GM19023 (cell line): ENCODE data around the gene PHLDA2.
"Not testable (repeated sequence)": the region's sequence is repeated elsewhere in the genome, so short reads cannot be mapped to it uniquely, and the experiment has no call there.

ENCODE experiments used
- ATAC-seq: cut with Tn5 transposase; IDR thresholded peaks from one replicate; pipeline ENCODE4 v1.9.1; 2021; ENCODE audit warnings: mild to moderate bottlenecking, moderate library complexity; ENCODE audit not compliant: unreplicated experiment

The PHLDA2 gene

GRCh38 chr11:2945031-2945756 lies 16.0 kb upstream of the PHLDA2 start:
- no peak for ATAC-seq

DNA sequence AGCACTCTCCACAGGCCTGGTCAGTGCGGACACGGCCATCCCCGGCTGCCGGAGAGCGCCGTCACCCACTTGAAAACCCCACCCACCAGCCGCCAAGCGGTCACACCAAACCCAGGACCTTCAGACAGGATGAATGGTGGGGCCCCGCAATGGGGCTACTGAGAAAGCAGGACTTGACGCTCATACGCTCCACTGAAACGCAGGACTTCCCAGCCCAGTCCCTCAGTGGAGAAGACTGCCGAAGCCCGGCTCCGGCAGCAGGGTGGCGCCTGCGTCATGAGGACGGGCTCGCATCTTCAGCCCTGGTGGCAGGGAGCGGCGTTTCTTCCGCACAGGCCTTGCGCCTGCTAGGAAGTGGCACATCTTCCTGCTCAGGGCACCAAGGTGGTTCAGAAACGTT lies 15.3 kb upstream of the PHLDA2 start:
- ATAC-seq, result no peak

- ATAC-seq, result no peak
These were observed 14.5 kb upstream of the PHLDA2 start for GRCh38 chr11:2943711-2944118.

DNA sequence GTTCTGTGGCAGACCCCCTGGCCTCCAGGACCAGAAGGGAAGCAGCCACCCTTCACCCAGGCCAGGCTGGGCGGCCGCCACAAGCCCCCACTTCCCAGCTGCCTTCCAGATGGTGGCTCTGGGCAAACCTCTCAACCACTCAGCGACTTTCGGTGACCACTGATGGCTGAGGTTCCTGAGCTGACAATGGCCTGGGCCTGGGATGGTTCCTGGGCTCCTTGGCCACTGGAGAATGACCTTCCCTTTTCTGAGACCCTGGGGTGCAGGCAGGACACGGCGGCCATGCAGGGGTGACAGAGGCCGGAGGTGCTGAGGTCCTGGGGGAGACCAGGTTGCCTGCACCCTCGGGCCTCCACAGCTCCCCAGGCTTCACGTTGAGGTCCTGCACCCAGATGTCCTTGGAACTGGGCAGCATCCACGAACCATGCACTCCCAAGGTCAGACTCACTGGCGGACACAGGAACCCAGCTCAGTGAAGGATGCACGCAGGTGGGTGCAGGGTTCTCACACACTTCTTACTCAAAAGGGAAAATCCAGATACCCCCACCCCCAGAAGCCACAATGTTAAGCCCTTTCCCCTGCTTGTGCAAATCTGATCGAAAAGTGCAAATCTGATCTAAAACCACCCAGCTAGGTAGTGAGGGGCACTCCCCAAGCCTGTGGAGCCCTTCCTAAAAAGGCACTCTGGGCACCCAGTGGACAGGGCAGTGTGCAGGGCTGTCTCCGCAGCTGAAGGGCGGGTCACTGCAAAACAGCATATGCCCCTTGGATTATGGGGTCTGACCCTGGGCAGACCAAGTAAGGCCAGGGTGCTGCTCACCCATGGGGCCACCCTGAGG lies 13.9 kb upstream of the PHLDA2 start:
- ATAC-seq, result no peak

- no peak for ATAC-seq
These were observed 13.2 kb upstream of the PHLDA2 start for GRCh38 chr11:2942447-2942846.

GRCh38 chr11:2940921-2941821 lies 12.0 kb upstream of the PHLDA2 start:
- no peak for ATAC-seq

GRCh38 chr11:2940147-2940920 lies 11.1 kb upstream of the PHLDA2 start:
- ATAC-seq, result no peak

DNA sequence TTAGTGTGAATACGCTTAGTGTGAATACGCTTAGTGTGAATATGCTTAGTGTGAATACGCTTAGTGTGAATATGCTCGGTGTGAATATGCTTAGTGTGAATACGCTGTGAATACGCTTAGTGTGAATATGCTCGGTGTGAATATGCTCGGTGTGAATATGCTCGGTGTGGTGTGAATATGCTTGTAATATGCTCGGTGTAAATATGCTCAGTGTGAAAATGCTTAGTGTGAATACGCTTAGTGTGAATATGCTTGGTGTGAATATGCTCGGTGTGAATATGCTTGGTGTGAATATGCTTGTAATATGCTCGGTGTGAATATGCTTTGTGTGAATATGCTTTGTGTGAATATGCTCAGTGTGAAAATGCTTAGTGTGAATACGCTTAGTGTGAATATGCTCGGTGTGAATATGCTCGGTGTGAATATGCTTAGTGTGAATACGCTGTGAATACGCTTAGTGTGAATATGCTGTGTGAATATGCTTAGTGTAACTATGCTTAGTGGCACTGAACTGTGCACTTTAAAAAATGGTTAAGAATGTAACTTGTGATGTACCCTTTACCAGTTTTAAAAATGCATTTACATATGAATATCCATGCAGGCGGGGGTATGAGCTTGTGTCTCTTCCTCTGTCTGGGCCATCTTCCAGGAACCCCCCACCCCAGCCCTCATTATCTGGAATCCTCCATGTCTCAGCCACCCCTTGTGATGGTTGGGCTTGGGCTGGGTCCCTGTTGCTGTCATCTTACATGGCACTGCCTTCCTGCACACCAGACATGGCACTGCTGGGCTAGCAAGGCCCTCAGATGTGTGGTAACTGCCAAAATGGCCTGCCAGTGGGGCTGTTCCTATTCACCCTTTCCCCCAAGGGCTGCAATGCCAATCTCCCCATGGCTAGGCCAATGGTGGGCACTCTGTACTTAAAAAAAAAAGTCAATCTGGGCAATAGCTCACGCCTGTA lies 9.5 kb upstream of the PHLDA2 start:
- ATAC-seq, result not testable (repeated sequence)

DNA sequence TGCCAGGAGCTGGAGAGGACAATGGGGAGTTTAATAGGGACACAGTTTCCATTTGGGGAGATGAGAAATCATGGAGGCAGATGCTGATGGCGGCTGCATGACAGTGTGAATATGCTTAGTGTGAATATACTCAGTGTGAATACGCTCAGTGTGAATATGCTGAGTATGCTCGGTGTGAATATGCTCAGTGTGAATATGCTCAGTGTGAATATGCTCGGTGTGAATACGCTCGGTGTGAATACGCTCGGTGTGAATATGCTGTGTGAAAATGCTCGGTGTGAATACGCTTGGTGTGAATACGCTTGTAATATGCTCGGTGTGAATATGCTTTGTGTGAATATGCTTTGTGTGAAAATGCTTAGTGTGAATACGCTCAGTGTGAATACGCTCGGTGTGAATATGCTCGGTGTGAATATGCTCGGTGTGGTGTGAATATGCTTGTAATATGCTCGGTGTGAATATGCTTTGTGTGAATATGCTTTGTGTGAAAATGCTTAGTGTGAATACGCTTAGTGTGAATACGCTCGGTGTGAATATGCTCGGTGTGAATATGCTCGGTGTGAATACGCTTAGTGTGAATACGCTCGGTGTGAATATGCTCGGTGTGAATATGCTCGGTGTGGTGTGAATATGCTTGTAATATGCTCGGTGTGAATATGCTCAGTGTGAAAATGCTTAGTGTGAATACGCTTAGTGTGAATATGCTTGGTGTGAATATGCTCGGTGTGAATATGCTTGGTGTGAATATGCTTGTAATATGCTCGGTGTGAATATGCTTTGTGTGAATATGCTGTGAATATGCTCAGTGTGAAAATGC lies 8.6 kb upstream of the PHLDA2 start:
- ATAC-seq, result not testable (repeated sequence)

GRCh38 chr11:2934611-2935239 lies 5.5 kb upstream of the PHLDA2 start:
- no peak for ATAC-seq

DNA sequence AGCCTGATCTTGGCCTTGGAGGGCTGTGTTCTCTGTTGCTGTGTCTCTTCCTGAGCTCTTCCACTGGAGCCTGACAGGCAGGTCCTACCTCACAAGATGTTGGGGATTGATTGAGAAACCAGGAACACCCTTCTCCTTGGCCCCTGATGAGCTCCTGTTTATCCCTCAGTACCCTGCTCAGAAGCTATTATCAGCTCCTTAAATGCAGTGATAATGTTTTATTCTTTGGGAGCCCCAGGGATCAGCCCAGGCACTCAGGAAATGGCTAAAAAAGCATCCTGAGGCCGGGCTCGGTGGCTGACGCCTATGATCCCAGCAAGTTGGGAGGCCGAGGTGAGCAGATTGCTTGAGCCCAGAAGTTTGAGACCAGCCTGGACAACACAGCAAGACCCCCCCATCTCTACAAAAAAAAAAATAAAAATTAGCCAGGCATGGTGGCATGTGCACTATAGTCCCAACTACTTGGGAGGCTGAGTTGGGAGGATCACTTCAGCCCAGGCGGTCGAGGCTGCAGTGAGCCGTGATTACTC lies 4.9 kb upstream of the PHLDA2 start:
- ATAC-seq, result no peak

GRCh38 chr11:2933375-2934020 lies 4.3 kb upstream of the PHLDA2 start:
- no peak for ATAC-seq

DNA sequence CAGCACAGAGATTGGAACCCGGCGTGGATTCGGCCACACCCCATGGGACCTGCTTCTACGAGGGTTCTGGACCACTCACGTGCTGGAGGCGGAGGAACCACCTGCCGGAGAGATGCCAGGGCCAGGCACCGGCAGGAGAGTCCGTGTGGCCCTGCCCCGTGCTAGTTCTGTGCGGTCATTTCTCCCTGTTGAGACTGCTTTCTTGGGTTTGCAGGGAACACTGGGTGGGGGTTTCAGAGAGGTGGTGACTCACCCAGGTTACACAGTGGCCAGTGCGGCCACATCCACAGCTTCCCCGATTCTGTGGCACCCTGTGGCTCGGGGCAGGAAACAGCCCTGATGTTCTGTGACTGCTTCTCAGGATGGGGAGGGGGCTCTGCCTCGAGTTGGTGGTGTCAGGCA lies 3.6 kb upstream of the PHLDA2 start:
- no peak for ATAC-seq

DNA sequence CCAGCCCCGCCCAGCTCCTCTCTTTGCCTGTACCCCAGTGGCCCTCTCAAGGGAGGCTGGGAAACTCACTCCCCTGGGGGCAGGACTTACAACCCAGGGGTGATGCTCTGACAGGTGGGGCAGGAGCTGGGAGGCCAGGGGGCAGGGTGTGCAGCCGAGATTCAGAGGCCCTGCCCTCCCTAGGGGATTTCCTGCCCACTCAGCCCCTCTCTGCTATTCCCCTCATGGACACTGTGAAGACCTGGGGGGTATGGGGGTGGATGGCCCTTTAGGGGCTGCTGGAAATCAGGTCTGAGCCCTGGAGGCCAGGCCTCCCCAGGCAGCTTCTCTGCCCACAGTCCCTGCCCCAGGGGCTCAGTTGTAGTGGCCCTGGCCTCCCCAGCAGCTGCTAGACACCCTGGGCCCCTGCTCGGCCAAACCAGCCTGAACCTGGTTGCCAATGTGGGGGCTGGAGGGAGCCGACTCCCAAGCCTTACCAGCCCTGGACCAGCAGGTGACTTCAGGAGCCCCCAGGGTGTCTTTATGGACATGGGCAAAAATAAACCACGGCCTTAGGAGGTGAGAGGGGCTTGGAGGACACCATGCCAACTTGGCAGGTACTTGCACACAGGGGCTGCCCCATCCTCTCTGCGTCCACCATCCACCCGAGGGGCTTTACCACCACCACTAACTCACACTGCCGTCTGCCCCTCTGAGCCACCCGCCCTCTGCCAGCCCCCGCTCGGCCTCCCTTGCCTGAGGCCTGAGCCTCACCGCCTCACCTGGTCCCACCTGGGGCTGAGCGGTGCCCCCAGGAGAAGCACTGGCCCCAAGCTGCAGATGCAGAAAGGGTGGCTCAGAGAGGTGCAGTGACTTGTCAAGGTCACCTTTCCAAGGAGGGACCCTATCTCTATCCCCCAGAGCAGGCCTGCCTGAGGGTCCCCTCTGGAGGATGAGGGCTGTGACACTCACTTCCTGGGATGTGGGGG lies 2.8 kb upstream of the PHLDA2 start:
- no peak for ATAC-seq

DNA sequence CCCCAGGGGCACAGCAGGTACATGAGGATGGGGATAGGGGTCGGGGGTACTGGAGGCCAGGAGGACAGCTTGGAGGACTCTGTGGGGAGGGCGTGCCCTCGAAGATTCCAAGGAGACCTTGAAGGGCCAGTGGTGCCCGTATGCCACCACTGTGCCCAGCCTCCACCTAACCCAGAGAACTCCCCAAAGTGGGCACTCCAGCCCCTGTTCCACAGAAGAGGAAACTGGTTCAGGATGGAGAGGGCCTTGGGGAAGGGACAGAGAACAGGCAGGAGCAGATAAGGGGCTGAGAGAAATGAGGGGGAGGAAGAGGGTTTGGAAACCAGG lies 2.2 kb upstream of the PHLDA2 start:
- no peak for ATAC-seq

DNA sequence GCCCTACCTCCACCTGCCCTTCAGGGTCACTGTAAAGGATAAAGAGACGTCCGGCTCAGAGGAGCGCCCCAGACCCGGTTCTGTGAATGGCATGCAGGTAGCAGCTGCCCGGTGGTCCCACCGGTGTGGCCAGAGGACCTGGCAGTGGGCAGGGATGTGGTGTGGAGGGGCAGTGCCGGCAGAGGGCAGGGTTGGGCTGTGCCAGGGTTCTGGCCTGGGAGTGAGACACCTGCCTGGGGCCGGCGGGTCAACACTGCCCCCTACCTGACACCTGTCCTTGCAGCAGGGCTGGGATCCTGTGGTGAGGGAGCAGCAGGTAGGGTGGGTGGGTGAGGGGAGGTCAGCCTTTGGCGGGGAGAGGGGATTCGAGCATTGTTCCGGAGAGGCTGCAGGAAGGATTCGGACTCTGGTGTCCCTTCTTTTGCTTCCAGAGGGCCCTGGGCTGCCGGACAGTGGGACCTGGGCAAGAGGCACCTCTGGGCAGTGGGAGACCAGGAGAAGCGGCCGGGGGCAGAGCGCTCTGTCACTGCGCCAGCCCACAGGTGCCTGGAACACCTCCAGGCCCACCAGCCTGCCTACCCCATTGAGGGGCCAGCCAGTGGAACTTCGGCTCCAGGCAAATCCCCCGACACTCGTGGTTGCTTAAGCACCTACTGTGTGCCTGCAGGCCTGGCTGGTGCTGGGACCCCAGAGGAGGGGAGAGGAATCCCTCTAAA lies 1.6 kb upstream of the PHLDA2 start:
- peak; percentile 42 for ATAC-seq
